Parathyroid adenoma (tissue), 2 donors: Measurements from ENCODE around the gene LAGE3.
A peak's percentile ranks its signal among the peaks of the same experiment; 100 is the strongest.

Experiments used
- H2AFZ ChIP-seq: fragments of 300-600 bp; sonication (generic); one replicate; pipeline ENCODE4 v1.7.0; 2017; ENCODE audit warnings: antibody characterized with exemption, mild to moderate bottlenecking
- H3K27ac ChIP-seq: fragments of 300-600 bp; sonication (generic); one replicate; pipeline ENCODE4 v1.7.0; 2017
- H3K27me3 ChIP-seq: fragments of 300-600 bp; sonication (generic); one replicate; pipeline ENCODE4 v1.7.0; 2017; ENCODE audit warnings: low read length; ENCODE audit not compliant: control insufficient read depth, insufficient read depth
- H3K36me3 ChIP-seq: fragments of 300-600 bp; sonication (generic); one replicate; pipeline ENCODE4 v1.7.0; 2017; ENCODE audit warnings: low read length; ENCODE audit not compliant: control insufficient read depth, insufficient read depth
- H3K4me1 ChIP-seq: fragments of 300-600 bp; sonication (generic); one replicate; pipeline ENCODE4 v1.7.0; 2017; ENCODE audit warnings: control low read depth
- H3K4me2 ChIP-seq: fragments of 300-600 bp; sonication (generic); one replicate; pipeline ENCODE4 v1.7.0; 2017; ENCODE audit warnings: low read length
- H3K4me3 ChIP-seq: fragments of 300-600 bp; sonication (generic); one replicate; pipeline ENCODE4 v1.7.0; 2017; ENCODE audit warnings: low read depth, low read length
- H3K79me2 ChIP-seq: fragments of 300-600 bp; sonication (generic); one replicate; pipeline ENCODE4 v1.7.0; 2017; ENCODE audit warnings: control low read depth
- H3K9ac ChIP-seq: fragments of 300-600 bp; sonication (generic); one replicate; pipeline ENCODE4 v1.7.0; 2017; ENCODE audit warnings: mild to moderate bottlenecking
- H3K9me3 ChIP-seq: fragments of 300-600 bp; sonication (generic); one replicate; pipeline ENCODE4 v1.7.0; 2017; ENCODE audit warnings: low read length; ENCODE audit not compliant: control insufficient read depth
- TF ChIP-seq, protein P1 (sequence below): fragments of 300-600 bp; sonication (generic); IDR thresholded peaks from one replicate; pipeline ENCODE4 v1.7.0; 2017; ENCODE audit warnings: antibody characterized with exemption, mild to moderate bottlenecking
- donor health status: primary hyperparathyroidism.

Gene LAGE3

DNA sequence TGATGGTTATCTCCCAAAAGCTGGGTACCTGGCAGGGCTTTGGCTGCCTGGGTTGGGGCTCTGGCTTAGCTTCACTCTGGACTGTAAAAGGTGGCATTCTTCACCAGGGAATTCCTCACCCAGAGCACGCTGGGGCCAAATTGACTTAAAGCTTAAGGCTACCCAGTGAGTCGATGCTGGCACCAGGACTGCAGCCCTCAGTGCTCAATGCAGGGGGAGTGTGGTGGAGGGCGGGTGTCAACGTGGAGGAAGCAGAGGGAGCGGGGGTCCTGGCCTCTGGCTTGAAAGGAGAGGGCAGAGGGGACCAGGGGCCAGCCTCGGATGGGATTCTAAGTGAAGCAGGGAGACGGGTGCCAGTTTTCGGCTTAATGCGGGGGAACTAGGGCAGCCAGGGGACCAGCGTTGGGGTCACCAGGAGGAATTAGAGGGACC, 35.6 kb downstream of the LAGE3 start:
- Histone ChIP-seq H3K79me2 (no peaks in the 10 kb centered on the region), H3K9ac (no peak overlapping the region), H3K9me3 (no peaks in the 10 kb centered on the region), H3K4me1 (peaks cover 3% of the 10 kb centered on the region), H3K27me3 (no peaks in the 10 kb centered on the region), H3K4me2 (peak overlapping the region; percentile 73), H3K36me3 (no peaks in the 10 kb centered on the region), H3K4me3 (peak overlapping the region; percentile 49), H3K27ac (peak overlapping the region; percentile 52), H2AFZ (peak overlapping the region; percentile 3)
- TF ChIP-seq, protein P1, sequence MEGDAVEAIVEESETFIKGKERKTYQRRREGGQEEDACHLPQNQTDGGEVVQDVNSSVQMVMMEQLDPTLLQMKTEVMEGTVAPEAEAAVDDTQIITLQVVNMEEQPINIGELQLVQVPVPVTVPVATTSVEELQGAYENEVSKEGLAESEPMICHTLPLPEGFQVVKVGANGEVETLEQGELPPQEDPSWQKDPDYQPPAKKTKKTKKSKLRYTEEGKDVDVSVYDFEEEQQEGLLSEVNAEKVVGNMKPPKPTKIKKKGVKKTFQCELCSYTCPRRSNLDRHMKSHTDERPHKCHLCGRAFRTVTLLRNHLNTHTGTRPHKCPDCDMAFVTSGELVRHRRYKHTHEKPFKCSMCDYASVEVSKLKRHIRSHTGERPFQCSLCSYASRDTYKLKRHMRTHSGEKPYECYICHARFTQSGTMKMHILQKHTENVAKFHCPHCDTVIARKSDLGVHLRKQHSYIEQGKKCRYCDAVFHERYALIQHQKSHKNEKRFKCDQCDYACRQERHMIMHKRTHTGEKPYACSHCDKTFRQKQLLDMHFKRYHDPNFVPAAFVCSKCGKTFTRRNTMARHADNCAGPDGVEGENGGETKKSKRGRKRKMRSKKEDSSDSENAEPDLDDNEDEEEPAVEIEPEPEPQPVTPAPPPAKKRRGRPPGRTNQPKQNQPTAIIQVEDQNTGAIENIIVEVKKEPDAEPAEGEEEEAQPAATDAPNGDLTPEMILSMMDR: no peak

DNA sequence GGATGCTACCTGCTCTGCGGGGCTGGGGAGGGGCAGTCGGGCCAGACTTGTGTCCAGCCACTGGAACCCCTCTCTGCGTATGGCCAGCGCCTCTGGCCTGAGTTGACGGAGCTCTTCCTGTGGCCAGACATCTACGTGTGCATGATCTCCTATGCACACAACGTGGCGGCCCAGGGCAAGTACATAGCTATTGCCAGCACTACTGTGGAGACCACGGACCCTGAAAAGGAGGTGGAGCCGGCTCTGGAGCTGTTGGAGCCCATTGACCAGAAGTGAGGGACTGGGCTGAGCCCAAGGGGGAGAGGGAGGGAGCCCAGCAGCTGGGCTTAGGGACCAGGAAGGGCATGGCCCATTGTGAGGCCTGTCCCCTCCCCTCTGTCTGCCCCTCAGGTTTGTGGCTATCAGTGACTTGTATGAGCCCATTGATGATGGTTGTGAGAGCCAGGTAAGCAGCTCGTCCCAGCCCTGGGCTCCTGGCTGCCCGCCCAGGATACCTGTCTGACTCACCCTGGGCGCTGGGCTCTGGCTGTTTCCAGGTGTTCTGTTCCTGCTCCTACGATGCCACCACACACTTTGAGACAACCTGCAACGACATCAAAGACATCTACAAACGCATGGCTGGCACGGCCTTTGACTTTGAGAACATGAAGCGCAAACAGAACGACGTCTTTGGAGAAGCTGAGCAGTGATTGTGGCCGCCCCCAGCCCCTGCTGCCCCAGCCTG, 36.9 kb downstream of the LAGE3 start:
- TF ChIP-seq, protein P1: no peak
- Histone ChIP-seq H3K4me3 (no peak overlapping the region), H2AFZ (no peak overlapping the region), H3K9me3 (no peaks in the 10 kb centered on the region), H3K27me3 (no peaks in the 10 kb centered on the region), H3K9ac (no peak overlapping the region), H3K4me1 (peaks cover 3% of the 10 kb centered on the region), H3K27ac (no peak overlapping the region), H3K4me2 (no peak overlapping the region), H3K79me2 (peaks cover 6% of the 10 kb centered on the region), H3K36me3 (no peaks in the 10 kb centered on the region)

DNA sequence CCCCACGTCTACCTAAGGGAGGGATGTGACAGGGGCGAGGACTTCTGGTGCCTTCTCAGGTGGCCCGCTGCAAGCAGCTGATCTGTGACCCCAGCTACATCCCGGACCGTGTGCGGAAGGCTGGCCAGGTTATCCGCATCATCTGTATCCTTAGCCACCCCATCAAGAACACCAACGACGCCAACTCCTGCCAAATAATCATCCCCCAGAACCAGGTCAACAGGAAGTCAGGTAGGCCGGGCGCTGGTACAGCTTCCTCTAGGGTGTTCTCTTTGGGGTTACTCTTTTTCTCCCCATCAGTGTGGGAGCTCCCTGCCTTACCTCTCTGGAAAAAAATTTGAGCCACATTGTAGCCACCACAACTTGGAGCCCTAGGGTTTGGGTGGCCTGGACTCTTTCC, 37.5 kb downstream of the LAGE3 start:
- Histone ChIP-seq H3K36me3 (no peaks in the 10 kb centered on the region), H3K9me3 (no peaks in the 10 kb centered on the region), H3K4me3 (no peak overlapping the region), H3K9ac (no peak overlapping the region), H3K79me2 (peaks cover 6% of the 10 kb centered on the region), H2AFZ (no peak overlapping the region), H3K4me2 (no peak overlapping the region), H3K27me3 (no peaks in the 10 kb centered on the region), H3K4me1 (peaks cover 3% of the 10 kb centered on the region), H3K27ac (no peak overlapping the region)
- TF ChIP-seq, protein P1: no peak

DNA sequence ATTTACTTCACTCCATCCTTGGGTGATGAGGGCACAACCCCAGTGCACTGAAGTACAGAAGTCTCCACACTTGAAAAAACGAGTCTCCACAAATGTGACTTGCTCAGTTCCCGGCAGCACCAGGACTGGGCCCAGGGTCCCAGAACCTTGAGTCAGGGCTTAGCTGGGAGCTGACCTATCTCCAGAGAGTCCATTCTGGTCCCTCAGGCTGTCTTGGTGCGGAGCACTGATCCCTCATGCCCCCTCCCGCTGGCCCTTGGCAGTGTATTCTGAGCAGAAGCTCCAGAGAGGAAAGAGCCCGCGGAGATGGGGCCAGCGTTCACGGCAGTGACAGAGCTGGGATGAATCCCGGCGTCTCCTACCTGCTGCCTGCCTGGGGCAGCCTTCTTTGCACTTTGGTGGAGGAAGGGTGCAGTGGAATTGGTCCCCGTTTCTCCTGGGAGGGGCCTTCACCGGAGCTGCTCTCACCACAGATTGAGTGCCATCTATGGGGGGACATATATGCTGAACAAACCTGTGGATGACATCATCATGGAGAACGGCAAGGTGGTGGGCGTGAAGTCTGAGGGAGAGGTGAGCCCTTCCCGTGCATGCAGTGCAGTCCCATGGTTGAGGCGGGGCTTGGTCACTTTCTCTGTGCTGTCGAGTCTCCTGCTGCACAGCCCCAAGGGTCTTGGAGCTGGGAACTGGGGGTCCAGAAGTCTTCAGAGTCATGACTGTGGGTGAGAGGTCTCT, 38.3 kb downstream of the LAGE3 start:
- no peaks in the 10 kb centered on the region for H3K9me3 ChIP-seq

More for the DNA sequence above, 38.3 kb downstream of the LAGE3 start:
- Histone ChIP-seq H3K79me2 (peaks cover 6% of the 10 kb centered on the region), H3K4me1 (peaks cover 3% of the 10 kb centered on the region), H3K36me3 (no peaks in the 10 kb centered on the region), H2AFZ (no peak overlapping the region), H3K27me3 (no peaks in the 10 kb centered on the region), H3K4me2 (no peak overlapping the region), H3K9ac (no peak overlapping the region), H3K4me3 (no peak overlapping the region), H3K27ac (no peak overlapping the region)
- TF ChIP-seq, protein P1: no peak
